Measurements from ENCODE around the gene OR7G2.
"Not testable (repeated sequence)": the region's sequence is repeated elsewhere in the genome, so short reads cannot be mapped to it uniquely, and the experiment has no call there.

OR7G2 gene

DNA sequence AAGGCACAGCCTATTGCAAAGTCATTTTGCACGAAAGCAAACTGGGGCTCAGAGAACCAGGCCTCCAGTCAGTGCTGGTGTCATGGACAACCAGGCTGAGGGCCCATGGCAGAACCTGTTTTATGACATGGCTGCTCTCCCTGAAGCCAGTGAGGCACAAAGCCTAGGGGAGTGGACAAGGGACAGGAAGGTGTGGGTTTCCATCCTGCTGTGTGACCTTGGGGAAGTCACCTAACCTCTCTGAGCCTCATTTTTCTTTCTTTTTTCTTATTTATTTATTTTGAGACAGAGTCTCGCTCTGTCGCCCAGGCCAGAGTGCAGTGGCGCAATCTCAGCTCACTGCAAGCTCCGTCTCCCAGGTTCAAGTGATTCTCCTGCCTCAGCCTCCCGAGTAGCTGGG is 35.6 kb downstream of the OR7G2 start:
- not testable (repeated sequence) for DNase-seq

DNA sequence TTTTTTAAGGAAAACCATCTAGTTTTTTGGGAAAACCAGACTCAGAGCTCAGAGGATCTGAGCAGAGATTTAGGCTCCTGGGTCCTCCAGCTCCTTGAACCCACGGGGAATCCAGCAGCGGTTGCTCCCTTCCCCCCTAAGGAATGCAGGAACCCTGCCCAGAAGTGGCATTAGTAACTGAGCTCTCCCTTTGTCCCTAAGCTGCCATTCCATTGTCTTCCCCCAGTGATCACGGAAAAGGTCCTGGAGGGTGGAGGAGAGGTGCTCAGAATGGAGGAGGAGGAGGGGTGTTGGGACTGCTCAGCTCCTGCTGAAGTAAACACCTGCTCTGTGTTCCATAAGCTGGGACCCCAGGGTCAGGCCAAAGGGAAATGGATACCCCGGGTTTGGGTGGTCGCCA is 37.2 kb downstream of the OR7G2 start:
- no peak for DNase-seq

DNA sequence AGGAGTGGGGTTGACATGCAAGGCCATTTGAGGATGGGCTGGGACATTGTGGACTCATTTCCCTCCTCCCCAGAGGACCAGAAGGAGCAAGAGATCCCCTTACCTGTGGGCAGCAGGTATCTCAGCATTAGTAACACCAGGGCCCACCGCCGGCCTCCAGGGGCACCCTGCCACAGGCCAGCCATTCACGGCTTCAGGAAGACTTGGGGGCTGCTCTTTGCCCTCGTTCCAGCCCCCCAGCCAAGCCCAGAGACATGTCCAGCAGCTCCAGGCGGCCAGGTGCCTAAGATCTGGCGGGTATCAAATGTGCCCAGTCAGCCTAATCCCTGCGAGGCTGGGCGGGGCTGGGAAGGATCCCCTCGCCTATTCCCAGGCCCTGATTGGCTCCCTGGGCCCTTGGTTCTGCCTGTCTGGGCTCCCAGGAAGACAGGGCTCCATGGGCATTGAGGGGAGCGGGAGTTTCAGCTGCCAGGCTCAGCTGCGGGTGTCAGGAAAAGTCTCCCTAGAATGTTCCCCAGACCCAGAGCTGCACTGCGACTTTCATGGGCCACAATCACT is 41.7 kb downstream of the OR7G2 start:
- no peak for DNase-seq

DNA sequence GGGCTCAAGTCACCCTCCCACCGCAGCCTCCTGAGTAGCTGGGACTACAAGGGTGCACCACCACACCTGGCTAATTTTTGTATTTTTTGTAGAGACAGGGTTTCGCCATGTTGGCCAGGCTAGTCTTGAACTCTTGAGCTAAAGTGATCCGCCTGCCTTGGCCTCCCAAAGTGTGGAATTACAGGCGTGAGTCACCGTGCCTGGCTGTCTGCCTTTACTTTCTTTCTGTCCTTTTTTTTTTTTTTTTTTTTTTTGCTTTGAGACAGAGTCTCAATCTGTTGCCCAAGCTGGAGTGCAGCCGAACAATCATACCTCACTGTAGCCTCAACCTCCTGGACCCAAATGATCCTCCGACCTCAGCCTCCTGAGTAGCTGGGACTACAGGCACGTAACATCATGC is 45.4 kb downstream of the OR7G2 start:
- DNase-seq = no peak

DNA sequence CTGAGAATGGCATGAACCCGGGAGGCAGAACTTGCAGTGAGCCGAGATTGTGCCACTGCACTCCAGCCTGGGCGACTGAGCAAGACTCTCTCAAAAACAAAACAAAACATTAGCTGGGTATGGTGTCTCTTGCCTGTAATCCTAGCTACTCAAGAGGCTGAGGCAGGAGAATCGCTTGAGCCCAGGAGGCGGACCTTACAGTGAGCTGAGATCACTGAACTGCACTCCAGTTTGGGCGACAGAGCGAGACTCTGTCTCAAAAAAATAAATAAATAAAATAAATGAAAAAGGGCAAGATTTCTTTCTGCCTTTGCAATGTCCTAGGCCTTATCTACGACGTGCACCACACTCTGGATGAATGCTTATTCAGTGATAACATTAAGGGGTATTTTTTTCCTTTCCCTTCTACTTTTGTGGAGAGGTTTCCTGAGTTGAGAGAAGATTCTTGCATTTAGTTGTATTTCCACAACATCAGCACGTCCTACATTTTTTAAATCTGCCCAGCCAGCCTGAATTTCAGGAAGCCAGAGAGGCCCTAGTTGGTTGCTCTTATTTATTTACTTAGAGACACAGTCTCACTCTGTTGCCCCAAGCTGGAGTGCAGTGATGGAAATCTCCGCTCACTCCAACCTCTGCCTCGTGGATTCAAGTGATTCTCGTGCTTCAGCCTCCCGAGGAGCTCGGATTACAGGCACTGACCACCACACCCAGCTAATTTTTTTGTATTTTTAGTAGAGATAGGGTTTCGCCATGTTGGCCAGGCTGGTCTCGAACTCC is 46.5 kb downstream of the OR7G2 start:
- DNase-seq = no peak

DNA sequence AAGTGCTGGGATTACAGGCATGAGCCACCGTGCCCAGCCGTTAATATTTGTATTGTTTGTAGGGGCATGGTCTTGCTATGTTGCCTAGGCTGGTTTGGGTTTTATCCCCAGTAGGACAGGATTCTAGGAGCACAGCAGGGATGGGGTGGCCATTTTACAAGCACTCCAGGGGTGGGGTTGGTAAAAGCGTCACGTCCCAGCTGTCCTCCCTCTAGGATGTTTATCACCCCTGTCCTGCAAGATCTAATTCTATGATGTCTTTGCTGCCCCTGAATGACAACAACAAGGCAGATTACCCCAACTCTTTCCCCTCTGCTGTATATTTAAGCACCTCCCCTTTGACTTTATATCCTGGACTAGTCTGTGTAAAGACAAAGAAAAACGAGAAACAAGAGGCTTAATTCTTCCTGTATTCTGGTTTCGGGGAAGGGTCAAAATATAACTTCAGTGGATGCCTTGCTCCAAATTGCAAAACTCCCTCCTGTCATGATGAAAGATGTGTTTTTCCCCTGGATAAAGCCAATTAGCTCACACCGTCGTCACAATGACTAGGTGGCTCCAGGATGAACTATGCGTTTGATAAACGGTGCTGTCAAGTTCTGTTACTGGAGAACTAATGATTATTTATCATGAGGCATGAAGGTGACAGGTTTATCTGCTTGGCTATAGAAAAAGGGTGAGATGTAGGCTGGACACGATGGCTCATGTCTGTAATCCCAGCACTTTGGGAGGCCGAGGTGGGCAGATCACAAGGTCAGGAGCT is 48.2 kb downstream of the OR7G2 start:
- DNase-seq = no peak

DNA sequence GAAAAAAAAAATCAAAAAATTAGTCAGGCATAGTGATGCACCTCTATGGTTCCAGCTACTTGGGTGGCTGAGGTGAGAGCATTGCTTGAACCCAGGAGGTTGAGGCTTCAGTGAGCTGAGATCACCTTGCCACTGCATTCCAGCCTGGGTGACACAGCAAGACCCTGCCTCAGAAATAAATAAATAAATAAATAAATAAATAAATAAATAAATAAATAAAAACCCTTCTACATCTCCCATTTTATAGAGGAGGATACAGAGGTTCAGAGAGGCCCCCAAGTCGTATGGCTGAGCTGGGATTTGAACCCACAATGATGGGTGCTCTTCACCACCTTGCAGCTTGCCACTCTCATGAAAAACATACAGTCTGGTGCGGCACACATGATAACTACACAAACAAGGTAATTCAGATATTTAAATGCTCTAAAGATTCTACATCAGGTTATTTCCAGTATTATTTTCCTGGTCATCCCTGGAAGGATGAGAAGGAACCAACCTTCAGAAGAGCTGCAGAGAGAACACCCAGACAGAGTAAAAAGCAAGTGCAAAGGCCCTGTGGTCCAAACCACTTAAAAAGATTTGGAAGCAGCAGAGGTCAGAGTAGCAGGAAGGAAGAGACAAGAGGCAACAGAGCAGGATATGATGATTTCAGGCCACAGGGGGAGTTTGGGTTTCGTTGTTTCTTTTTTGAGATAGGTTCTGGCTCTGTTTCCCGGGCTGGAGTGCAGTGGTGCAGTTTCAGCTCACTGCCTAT is 49.6 kb downstream of the OR7G2 start:
- DNase-seq = no peak

DNA sequence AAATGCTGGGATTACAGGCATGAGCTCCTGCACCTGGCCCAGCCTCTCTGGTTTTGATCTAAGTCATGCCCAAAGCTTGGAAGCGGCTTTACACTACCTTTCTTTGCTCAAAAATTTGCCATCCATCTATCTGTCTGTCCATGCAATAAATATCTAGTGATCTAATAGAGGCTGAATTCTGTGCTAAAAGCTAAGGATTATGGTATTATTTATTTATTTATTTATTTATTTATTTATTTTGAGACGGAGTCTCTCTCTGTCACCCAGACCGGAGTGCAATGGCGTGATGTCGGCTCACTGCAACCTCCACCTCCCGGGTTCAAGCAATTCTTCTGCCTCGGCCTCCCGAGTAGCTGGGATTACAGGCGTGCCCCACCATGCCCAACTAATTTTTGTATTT is 51.1 kb downstream of the OR7G2 start:
- DNase-seq = not testable (repeated sequence)

DNA sequence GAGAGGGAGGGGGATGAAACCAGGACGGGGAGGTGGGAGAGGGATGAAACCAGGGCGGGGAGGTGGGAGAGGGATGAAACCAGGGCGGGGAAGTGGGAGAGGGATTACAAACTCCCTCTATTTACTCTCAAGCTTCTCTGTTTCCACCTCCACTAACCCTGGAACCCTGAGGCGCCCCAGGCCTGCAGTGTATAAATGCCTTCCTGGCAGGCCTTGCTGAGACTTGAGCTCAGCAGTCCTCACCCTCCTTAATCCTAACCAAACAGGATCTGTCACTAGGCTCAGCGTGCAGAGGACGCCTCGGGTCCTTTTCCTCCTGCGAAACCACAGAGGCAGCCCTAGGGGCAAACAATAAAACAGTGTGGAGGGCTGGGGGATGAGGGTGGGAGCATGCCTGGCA is 52.5 kb downstream of the OR7G2 start:
- DNase-seq = no peak

DNA sequence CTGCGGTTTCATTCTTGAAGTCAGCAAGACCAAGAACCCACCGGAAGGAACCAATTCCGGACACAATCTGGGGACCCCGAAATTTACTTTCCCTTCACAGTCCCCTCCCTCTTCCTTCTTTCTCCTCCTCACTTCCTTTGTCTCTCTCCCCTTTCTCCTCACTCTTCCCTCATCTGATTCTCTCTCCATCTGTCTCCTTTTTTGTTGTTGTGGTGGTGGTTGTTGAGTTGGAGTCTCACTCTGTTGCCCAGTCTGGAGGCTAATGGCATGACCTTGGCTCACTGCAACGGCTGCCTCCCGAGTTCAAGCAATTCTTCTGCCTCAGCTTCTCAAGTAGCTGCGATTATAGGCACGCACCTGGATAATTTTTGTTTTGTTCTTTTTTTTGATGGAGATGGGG is 53.1 kb downstream of the OR7G2 start:
- DNase-seq = no peak

DNA sequence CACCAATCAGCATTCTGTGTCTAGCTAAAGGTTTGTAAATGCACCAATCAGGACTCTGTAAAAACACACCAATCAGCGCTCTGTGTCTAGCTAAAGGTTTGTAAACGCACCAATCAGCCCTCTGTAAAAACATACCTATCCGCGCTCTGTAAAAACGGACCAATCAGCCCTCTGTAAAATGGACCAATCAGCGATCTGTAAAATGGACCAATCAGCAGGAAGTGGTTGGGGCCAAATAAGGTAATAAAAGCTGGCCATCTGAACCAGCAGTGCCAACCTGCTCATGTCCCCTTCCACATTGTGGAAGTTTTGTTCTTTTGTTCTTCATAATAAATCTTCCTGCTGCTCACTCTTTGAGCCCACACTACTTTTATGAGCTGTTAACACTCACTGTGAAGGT is 53.6 kb downstream of the OR7G2 start:
- DNase-seq = not testable (repeated sequence)

DNA sequence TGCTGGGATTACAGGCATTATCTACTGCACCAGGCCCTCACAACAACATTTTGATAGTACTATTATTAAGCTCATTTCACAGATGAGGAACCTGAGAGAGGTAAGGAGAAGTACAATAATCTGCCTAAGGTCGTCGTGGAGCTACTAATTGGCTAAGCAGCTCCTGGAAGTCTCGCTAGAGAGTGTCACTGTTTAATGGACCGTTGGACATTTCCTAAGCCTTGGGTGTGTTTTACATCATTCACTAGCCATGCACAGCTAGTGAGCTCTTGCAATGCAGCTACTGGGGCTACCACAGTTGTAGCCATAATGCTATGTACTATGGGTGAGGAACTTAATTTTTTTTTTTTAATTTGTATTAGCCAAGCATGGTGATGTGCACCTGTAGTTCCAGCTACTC is 54.4 kb downstream of the OR7G2 start:
- no peak for DNase-seq
